ENCODE data around the gene PRKX. TPM values are rescaled to one million over a fixed set of nuclear protein-coding genes. Genes with fewer than 3 reads are reported as not detected.
"Not testable (repeated sequence)": the region's sequence is repeated elsewhere in the genome, so short reads cannot be mapped to it uniquely, and the experiment has no call there.

Gene PRKX
- total and polyA plus RNA-seq, 4 donors = 10.7 to 18.4 (median 12.2) TPM

DNA sequence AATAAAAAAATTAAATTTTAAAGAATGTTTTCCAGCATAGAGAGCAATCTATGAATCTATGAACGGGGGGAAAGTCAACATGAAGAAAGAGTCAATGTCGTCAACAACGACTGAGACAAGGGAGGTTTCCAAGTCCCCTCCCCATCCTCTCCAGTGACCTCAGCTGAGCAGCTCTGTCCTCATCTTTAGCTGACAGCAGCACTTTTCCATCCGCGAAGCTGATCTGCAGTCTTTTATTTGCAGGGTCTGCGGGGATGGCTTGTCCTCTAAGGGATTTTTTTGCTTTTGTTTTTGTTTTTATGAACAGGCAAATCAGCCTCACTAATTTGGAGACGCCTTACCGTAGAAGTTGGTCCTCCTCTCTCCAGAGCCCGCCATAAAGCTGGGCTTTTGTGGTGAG, 46.5 kb downstream of the PRKX start:
- 70% methylated on average over 2 of the region's 9 CpGs for WGBS (ENCODE audit: insufficient coverage)

DNA sequence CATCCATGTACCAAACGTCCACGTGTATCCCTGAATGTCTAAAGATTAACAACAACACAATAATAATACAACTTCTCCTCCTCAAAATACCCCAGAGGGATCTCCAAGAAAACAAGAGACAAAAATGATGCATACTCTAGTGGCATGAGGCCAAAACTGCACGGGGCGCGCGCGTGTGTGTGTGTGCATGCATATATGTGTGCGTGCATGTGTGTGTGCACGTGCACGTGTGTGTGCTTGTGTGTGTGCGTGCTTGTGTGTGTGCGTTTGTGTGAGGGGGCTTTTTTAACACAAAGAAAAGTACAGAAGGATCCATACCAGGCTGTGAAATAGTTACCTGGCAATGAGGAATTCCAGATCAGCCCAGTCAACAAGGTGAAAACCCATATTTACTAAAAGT, 48.5 kb downstream of the PRKX start:
- Histone ChIP-seq H3K9me3 (ENCODE audit: control insufficient read depth, insufficient read depth, low read length) (no peaks in the 10 kb centered on the region), H3K4me3 (ENCODE audit: low read depth, low read length) (no peak overlapping the region), H3K27me3 (ENCODE audit: control insufficient read depth, insufficient read depth, low read length) (no peaks in the 10 kb centered on the region), H3K36me3 (ENCODE audit: control insufficient read depth, insufficient read depth, low read length) (peaks cover 4% of the 10 kb centered on the region), H3K4me1 (ENCODE audit: control insufficient read depth, insufficient read depth, low read length) (no peaks in the 10 kb centered on the region), H3K27ac (ENCODE audit: low read depth, low read length) (no peak overlapping the region)
- DNase-seq (ENCODE audit: low read depth in 4 of 6, low spot score in 6 of 6) = no peak
- WGBS (ENCODE audit: insufficient coverage) = 100% methylated on average over 7 of the region's 12 CpGs

More for the DNA sequence above, 46.5 kb downstream of the PRKX start:
- H3K4me3 ChIP-seq (ENCODE audit: low read depth, low read length) = no peak overlapping the region
- peaks cover 5% of the 10 kb centered on the region for H3K36me3 ChIP-seq (ENCODE audit: control insufficient read depth, insufficient read depth, low read length)
- no peaks in the 10 kb centered on the region for H3K4me1 ChIP-seq (ENCODE audit: control insufficient read depth, insufficient read depth, low read length)
- H3K27me3 ChIP-seq (ENCODE audit: control insufficient read depth, insufficient read depth, low read length) = no peaks in the 10 kb centered on the region
- H3K27ac ChIP-seq (ENCODE audit: low read depth, low read length) = no peak overlapping the region
- no peak for DNase-seq (ENCODE audit: low read depth in 4 of 6, low spot score in 6 of 6)
- H3K9me3 ChIP-seq (ENCODE audit: control insufficient read depth, insufficient read depth, low read length) = no peaks in the 10 kb centered on the region

DNA sequence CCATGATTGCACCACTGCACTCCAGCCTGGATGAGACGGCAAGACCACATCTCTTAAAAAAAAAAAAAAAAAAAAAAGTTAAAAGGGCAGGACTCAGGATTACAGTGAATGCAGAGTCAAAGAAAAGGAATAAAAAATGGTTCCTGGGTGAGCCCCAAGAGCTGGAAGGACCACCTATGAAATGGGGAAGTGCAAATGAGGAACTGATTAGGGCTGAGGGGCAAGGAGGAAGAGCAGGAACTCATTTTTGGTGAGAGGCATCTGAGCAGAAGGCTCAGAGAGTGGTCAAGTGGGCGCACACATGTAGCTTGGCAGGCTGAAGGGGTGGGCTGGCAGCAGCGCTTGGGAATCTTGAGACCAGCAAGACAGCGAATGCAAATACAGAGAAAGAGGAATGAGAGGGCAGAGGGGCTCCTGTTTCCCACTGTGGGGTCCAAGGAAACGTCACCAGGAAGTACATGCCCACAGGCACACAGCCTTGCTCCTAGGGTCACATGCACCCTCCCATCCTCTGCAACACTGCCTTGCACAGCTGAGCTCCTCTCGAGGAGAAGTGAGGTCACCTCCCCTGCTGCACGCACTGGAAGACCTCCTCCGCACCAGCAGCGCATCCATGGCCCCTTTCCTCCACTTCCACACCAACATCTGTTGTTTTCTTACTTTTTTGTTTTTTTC, 49.7 kb downstream of the PRKX start:
- H3K27ac ChIP-seq (ENCODE audit: low read depth, low read length); H3K36me3 ChIP-seq (ENCODE audit: control insufficient read depth, insufficient read depth, low read length); H3K4me3 ChIP-seq (ENCODE audit: low read depth, low read length); H3K9me3 ChIP-seq (ENCODE audit: control insufficient read depth, insufficient read depth, low read length); H3K4me1 ChIP-seq (ENCODE audit: control insufficient read depth, insufficient read depth, low read length); DNase-seq (ENCODE audit: low read depth in 4 of 6, low spot score in 6 of 6); H3K27me3 ChIP-seq (ENCODE audit: control insufficient read depth, insufficient read depth, low read length): not testable (repeated sequence)
- 94% methylated on average over 7 of the region's 9 CpGs for WGBS (ENCODE audit: insufficient coverage)

DNA sequence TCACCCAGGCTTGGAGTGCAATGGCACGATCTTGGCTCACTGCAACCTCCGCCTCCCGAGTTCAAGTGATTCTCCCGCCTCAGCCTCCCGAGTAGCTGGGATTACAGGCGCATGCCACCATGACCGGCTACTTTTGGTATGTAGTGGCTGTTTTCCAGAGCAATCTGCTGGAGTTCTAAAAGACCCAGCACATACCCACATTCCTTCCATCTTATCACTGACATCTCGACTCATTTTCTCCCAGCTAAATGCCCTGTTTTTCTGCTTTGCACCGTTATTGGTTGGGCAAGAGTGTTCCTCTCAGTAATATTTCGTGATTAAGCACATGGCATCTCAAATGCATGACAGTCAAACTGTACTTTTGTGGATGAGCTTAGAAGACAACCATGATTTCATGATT, 53.7 kb downstream of the PRKX start:
- H3K4me3 ChIP-seq (ENCODE audit: low read depth, low read length) = no peak overlapping the region
- H3K27ac ChIP-seq (ENCODE audit: low read depth, low read length) = no peak overlapping the region
- H3K36me3 ChIP-seq (ENCODE audit: control insufficient read depth, insufficient read depth, low read length) = peaks cover 4% of the 10 kb centered on the region
- H3K27me3 ChIP-seq (ENCODE audit: control insufficient read depth, insufficient read depth, low read length) = no peaks in the 10 kb centered on the region
- DNase-seq (ENCODE audit: low read depth in 4 of 6, low spot score in 6 of 6) = no peak
- H3K9me3 ChIP-seq (ENCODE audit: control insufficient read depth, insufficient read depth, low read length) = no peaks in the 10 kb centered on the region
- no peaks in the 10 kb centered on the region for H3K4me1 ChIP-seq (ENCODE audit: control insufficient read depth, insufficient read depth, low read length)
- WGBS (ENCODE audit: insufficient coverage) = 80% methylated on average over 2 of the region's 10 CpGs

DNA sequence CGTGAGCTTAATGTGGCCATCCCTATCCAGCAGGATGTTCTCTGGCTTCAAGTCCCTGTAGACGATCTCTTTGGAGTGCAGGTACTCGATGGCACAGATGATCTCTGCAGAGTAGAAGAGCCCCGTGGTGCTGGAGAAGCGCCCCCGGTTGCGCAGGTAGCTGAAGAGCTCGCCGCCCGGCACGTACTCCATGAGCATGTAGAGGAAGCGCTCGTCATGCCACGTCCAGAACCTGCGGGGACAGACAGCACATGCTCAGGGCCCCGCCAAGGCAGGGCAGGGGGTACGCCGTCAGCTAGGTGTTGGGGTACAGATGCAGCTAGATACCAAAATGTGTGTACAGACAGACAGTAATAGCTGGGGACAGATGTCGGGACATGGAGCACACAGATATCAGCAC, 58.3 kb downstream of the PRKX start:
- H3K27me3 ChIP-seq (ENCODE audit: control insufficient read depth, insufficient read depth, low read length) = no peaks in the 10 kb centered on the region
- no peak overlapping the region for H3K4me3 ChIP-seq (ENCODE audit: low read depth, low read length)
- DNase-seq (ENCODE audit: low read depth in 4 of 6, low spot score in 6 of 6) = no peak
- WGBS (ENCODE audit: insufficient coverage) = 98% methylated on average over 19 of the region's 19 CpGs
- no peak overlapping the region for H3K27ac ChIP-seq (ENCODE audit: low read depth, low read length)
- H3K36me3 ChIP-seq (ENCODE audit: control insufficient read depth, insufficient read depth, low read length) = peaks cover 4% of the 10 kb centered on the region
- H3K9me3 ChIP-seq (ENCODE audit: control insufficient read depth, insufficient read depth, low read length) = no peaks in the 10 kb centered on the region
- no peaks in the 10 kb centered on the region for H3K4me1 ChIP-seq (ENCODE audit: control insufficient read depth, insufficient read depth, low read length)

DNA sequence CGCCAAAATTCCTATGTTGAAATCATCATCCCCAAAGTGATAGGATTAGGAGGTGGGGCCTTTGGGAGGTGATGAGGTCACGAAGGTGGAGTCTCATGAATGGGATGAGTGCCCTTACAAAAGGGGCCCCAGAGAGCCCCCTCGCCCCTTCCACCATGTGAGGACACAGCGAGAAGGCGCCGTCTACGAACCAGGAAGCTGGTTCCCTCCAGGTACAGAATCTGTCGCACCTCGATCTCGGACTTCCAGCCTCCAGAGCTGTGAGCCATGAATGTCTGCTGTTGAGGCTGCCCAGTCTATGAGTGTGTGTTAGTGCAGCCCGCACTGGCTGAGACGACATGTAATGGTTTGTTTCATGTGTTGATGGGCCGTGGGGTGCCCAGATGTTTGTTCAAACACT, 60.3 kb downstream of the PRKX start:
- Histone ChIP-seq H3K27me3 (ENCODE audit: control insufficient read depth, insufficient read depth, low read length) (no peaks in the 10 kb centered on the region), H3K9me3 (ENCODE audit: control insufficient read depth, insufficient read depth, low read length) (no peaks in the 10 kb centered on the region), H3K36me3 (ENCODE audit: control insufficient read depth, insufficient read depth, low read length) (peaks cover 4% of the 10 kb centered on the region), H3K27ac (ENCODE audit: low read depth, low read length) (no peak overlapping the region), H3K4me1 (ENCODE audit: control insufficient read depth, insufficient read depth, low read length) (no peaks in the 10 kb centered on the region), H3K4me3 (ENCODE audit: low read depth, low read length) (no peak overlapping the region)
- 98% methylated on average over 9 of the region's 13 CpGs for WGBS (ENCODE audit: insufficient coverage)
- DNase-seq (ENCODE audit: low read depth in 4 of 6, low spot score in 6 of 6) = no peak

DNA sequence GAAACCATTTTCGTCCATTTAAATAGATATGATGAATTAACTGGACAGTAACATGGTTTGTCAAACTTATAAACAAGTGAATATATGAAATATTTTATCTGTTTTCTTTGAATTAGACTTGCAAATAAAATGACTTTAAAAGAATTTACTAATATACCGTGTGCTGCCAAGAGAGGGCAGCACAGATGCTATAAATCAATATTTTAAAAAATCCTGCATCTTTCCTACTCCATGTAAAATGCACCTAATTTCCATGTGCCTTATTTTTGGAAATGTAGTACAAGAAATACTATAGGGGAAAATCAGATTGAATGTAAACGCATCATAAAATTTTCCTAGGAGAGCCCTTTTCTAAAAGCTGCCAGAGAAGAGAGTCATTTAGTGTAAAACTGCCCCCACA, 62.2 kb downstream of the PRKX start:
- Histone ChIP-seq H3K36me3 (ENCODE audit: control insufficient read depth, insufficient read depth, low read length) (peaks cover 4% of the 10 kb centered on the region), H3K27ac (ENCODE audit: low read depth, low read length) (no peak overlapping the region), H3K9me3 (ENCODE audit: control insufficient read depth, insufficient read depth, low read length) (no peaks in the 10 kb centered on the region), H3K4me1 (ENCODE audit: control insufficient read depth, insufficient read depth, low read length) (no peaks in the 10 kb centered on the region), H3K4me3 (ENCODE audit: low read depth, low read length) (no peak overlapping the region), H3K27me3 (ENCODE audit: control insufficient read depth, insufficient read depth, low read length) (no peaks in the 10 kb centered on the region)
- peak in 4 of 6 donors; percentile 10 to 70 (median 44) for DNase-seq (ENCODE audit: low read depth in 4 of 6, low spot score in 6 of 6)
- no CpG with 5 or more reads among the region's 3 CpGs for WGBS (ENCODE audit: insufficient coverage)

DNA sequence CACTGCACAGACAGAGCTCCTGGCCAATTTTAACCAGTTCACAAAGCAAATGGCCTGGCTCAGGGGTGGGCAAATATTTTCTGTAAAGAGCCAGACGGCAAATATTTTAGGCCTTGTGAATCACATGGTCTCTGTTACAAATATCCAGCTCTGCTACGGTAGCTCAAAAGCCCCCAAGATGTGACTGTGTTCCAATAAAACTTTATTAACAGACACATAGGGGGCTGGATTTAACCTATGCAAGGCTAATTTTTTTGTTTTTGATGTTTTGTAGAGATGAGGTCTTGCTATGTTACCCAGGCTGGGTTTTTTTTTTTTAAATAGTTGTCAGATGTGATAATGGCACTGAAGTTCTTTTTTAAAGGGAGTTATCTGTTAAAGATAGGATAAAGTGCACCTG, 65.4 kb downstream of the PRKX start:
- H3K4me3 ChIP-seq (ENCODE audit: low read depth, low read length) = no peak overlapping the region
- no peaks in the 10 kb centered on the region for H3K36me3 ChIP-seq (ENCODE audit: control insufficient read depth, insufficient read depth, low read length)
- no peak for DNase-seq (ENCODE audit: low read depth in 4 of 6, low spot score in 6 of 6)
- no peaks in the 10 kb centered on the region for H3K4me1 ChIP-seq (ENCODE audit: control insufficient read depth, insufficient read depth, low read length)
- H3K9me3 ChIP-seq (ENCODE audit: control insufficient read depth, insufficient read depth, low read length) = no peaks in the 10 kb centered on the region
- WGBS (ENCODE audit: insufficient coverage) = no CpG with 5 or more reads among the region's 2 CpGs
- H3K27ac ChIP-seq (ENCODE audit: low read depth, low read length) = no peak overlapping the region
- H3K27me3 ChIP-seq (ENCODE audit: control insufficient read depth, insufficient read depth, low read length) = no peaks in the 10 kb centered on the region

DNA sequence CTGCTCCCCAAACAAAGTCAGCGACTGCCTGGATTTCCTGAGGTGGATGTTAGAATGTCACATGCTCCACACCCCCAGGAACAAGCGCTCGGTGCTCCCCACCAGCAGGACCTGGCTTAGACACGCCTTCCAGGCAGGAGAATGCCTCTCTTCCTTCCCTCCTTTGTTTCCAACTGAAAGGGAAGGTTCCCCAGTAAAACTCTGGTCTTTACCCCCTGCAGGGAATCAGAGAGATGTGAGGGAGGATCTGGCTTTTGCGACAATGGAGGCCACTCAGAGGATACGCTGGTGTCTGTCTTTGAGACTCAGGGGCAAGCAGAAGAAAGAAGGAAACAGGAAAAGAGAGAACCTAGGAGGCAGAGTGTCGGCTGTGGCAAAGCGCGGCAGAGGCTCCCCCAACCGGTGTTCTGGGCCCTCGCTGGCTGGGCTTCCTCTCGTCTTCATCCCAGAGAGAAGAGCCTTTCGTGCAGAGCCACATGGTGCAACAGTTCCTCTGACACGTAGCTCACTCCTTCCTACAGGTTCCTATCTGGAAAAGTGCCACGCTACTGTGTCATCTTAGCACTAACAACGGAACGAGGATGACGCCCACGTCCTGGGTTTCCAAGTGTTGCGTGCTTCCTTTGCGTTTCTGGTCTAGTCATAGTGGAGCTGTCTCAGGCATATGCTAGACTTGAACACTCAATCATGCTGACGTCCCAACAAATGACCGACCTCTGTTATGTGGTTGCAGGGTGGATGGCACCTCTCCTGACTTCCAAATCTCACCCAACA, 73.4 kb downstream of the PRKX start:
- H3K36me3 ChIP-seq (ENCODE audit: control insufficient read depth, insufficient read depth, low read length); H3K4me3 ChIP-seq (ENCODE audit: low read depth, low read length); DNase-seq (ENCODE audit: low read depth in 4 of 6, low spot score in 6 of 6); H3K4me1 ChIP-seq (ENCODE audit: control insufficient read depth, insufficient read depth, low read length); H3K9me3 ChIP-seq (ENCODE audit: control insufficient read depth, insufficient read depth, low read length); H3K27ac ChIP-seq (ENCODE audit: low read depth, low read length); H3K27me3 ChIP-seq (ENCODE audit: control insufficient read depth, insufficient read depth, low read length): not testable (repeated sequence)
- WGBS (ENCODE audit: insufficient coverage) = 50% methylated on average over 17 of the region's 23 CpGs

DNA sequence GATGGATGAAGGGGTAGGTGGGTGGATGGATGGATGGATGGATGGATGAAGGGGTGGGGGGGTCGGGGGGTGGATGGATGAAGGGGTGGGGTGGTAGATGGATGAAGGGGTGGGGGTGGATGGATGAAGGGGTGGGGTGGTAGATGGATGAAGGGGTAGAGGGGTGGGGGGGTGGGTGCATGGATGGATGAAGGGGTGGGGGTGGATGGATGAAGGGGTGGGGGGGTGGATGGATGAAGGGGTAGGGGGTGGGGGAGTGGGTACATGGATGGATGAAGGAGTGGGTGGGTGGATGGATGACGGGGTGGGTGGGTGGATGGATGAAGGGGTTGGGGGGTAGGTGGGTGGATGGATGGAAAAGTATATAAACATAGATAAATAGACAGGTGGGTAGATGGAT, 74.2 kb downstream of the PRKX start:
- H3K4me1 ChIP-seq (ENCODE audit: control insufficient read depth, insufficient read depth, low read length) = peaks cover 5% of the 10 kb centered on the region
- no peak overlapping the region for H3K4me3 ChIP-seq (ENCODE audit: low read depth, low read length)
- DNase-seq (ENCODE audit: low read depth in 4 of 6, low spot score in 6 of 6) = no peak
- no CpG with 5 or more reads among the region's 2 CpGs for WGBS (ENCODE audit: insufficient coverage)
- peaks cover 6% of the 10 kb centered on the region for H3K36me3 ChIP-seq (ENCODE audit: control insufficient read depth, insufficient read depth, low read length)
- no peak overlapping the region for H3K27ac ChIP-seq (ENCODE audit: low read depth, low read length)
- H3K27me3 ChIP-seq (ENCODE audit: control insufficient read depth, insufficient read depth, low read length) = no peaks in the 10 kb centered on the region
- H3K9me3 ChIP-seq (ENCODE audit: control insufficient read depth, insufficient read depth, low read length) = no peaks in the 10 kb centered on the region
